HCT116 (cell line): ENCODE measurements around the gene CHD2. TPM values are rescaled to one million over a fixed set of nuclear protein-coding genes. Genes with fewer than 3 reads are reported as not detected.

ENCODE experiments used
- ATAC-seq: fragments of 200-7000 bp; cut with Tn5 transposase; 2 replicates; pipeline ENCODE4 v1.9.1; 2020; ENCODE audit warnings: mild to moderate bottlenecking, moderate library complexity
- BruUV-seq: library from RNA; stranded (reverse); fragments of 400-500 nt; replicated peaks from 2 replicates; lab custom pipeline; 2021; lab: Mats Ljungman, UMichigan
- CTCF ChIA-PET: fragments of 300-600 bp; sonication (Branson Sonifier 250); formaldehyde crosslinking; loops from one replicate; lab custom pipeline; 2021; ENCODE audit warnings: antibody characterized with exemption; lab: Charles Lee
- POLR2A ChIA-PET: fragments of 300-600, 350-600 bp; sonication (Branson Sonifier 250); formaldehyde crosslinking; loops from one replicate; lab custom pipeline; 2021; ENCODE audit warnings: antibody characterized with exemption; lab: Charles Lee
- RAD21 ChIA-PET, 2 experiments: fragments of 300-600 bp; sonication (Branson Sonifier 250); formaldehyde crosslinking; loops; one replicate each; lab custom pipeline; 2023; ENCODE audit warnings: low total read pairs in 2 of 2; ENCODE audit not compliant: uncharacterized antibody in 2 of 2, unreplicated experiment in 2 of 2, low non-redundant PET in 1 of 2; lab: Charles Lee
- DNase-seq: peaks from one replicate; pipeline ENCODE4 v3.0.0-alpha.2; 2010; ENCODE audit warnings: low read depth, low spot score
- H2AFZ ChIP-seq: fragments of 200-600 bp; shearing (Covaris generic), sonication (generic); 2 replicates; pipeline ENCODE4 v1.6.1; 2017; ENCODE audit warnings: low read depth, mixed run types, mixed read lengths, antibody characterized with exemption, low read length; ENCODE audit not compliant: poor library complexity, severe bottlenecking
- H3K27ac ChIP-seq: 2 replicates; pipeline ENCODE4 v1.5.1; 2012; ENCODE audit warnings: low read depth, low read length
- H3K27me3 ChIP-seq: fragments of 200-600 bp; sonication (generic); 2 replicates; pipeline ENCODE4 v1.6.1; 2016; ENCODE audit warnings: mixed run types, low read length, mixed read lengths; ENCODE audit not compliant: insufficient read depth
- H3K36me3 ChIP-seq, 2 experiments: fragments of 200-500 bp in 1 of 2; fragments of 200-600 bp in 1 of 2; sonication (Bioruptor generic) in 1 of 2; sonication (generic) in 1 of 2; 2 replicates each; pipeline versions ENCODE4 v1.5.1 to v1.6.1; 2014 to 2016; ENCODE audit warnings: low read length in 2 of 2, inconsistent platforms in 1 of 2, mixed read lengths in 1 of 2, mixed run types in 1 of 2; ENCODE audit not compliant: insufficient read depth in 2 of 2, control insufficient read depth in 1 of 2
- H3K4me1 ChIP-seq, 2 experiments: fragments of 200-600 bp in 1 of 2; sonication (generic) in 1 of 2; 2 replicates each; pipeline versions ENCODE4 v1.5.1 to v1.6.1; 2012 to 2017; ENCODE audit warnings: low read length in 2 of 2, inconsistent platforms in 1 of 2, mild to moderate bottlenecking in 1 of 2, mixed read lengths in 1 of 2, mixed run types in 1 of 2, moderate library complexity in 1 of 2; ENCODE audit not compliant: insufficient read depth in 2 of 2, control insufficient read depth in 1 of 2
- H3K4me2 ChIP-seq: fragments of 200-600 bp; sonication (generic); 2 replicates; pipeline ENCODE4 v1.6.1; 2017; ENCODE audit warnings: mixed run types, low read length, mixed read lengths
- H3K4me3 ChIP-seq, 2 experiments: fragments of 200-600 bp in 1 of 2; sonication (generic) in 1 of 2; replicated peaks in 1 of 2; 2 replicates each; pipeline ENCODE4 v1.5.1; 2011 to 2016; ENCODE audit warnings: low read length in 2 of 2, control low read depth in 1 of 2, low read depth in 1 of 2, mild to moderate bottlenecking in 1 of 2, mixed read lengths in 1 of 2, mixed run types in 1 of 2
- H3K79me2 ChIP-seq: fragments of 200-600 bp; sonication (generic); 2 replicates; pipeline ENCODE4 v1.6.1; 2017; ENCODE audit warnings: mild to moderate bottlenecking, mixed run types, low read length, moderate library complexity, mixed read lengths; ENCODE audit not compliant: insufficient read depth
- H3K9ac ChIP-seq: fragments of 200-600 bp; sonication (generic); 2 replicates; pipeline ENCODE4 v1.6.1; 2016; ENCODE audit warnings: low read length, mixed read lengths
- H3K9me2 ChIP-seq: fragments of 200-600 bp; sonication (generic), shearing (Covaris generic); 2 replicates; pipeline ENCODE4 v1.6.1; 2017; ENCODE audit warnings: mixed run types, mild to moderate bottlenecking, moderate library complexity; ENCODE audit not compliant: insufficient read depth
- H3K9me3 ChIP-seq, 2 experiments: fragments of 200-500 bp in 1 of 2; fragments of 200-600 bp in 1 of 2; sonication (Bioruptor generic) in 1 of 2; sonication (generic) in 1 of 2; 2 replicates each; pipeline ENCODE4 v1.6.1; 2014 to 2017; ENCODE audit warnings: low read length in 2 of 2, mixed read lengths in 2 of 2, inconsistent platforms in 1 of 2, low read depth in 1 of 2, mild to moderate bottlenecking in 1 of 2, mixed run types in 1 of 2, moderate library complexity in 1 of 2; ENCODE audit not compliant: control insufficient read depth in 1 of 2, insufficient read depth in 1 of 2
- H4K20me1 ChIP-seq: fragments of 200-600 bp; sonication (generic), shearing (Covaris generic); 2 replicates; pipeline ENCODE4 v1.6.1; 2017; ENCODE audit warnings: mixed run types, mild to moderate bottlenecking, moderate library complexity; ENCODE audit not compliant: insufficient read depth
- EZH2phosphoT487 ChIP-seq: fragments of 200-600 bp; IDR thresholded peaks from 2 replicates; pipeline ENCODE4 v1.6.1; 2018; ENCODE audit warnings: antibody characterized with exemption, borderline replicate concordance
- FOSL1 ChIP-seq: IDR thresholded peaks from 2 replicates; pipeline ENCODE4 v1.6.1; 2012; ENCODE audit warnings: low read depth
- JUND ChIP-seq: IDR thresholded peaks from 2 replicates; pipeline ENCODE4 v1.6.1; 2012
- POLR2A ChIP-seq: IDR thresholded peaks from 2 replicates; pipeline ENCODE4 v1.7.0; 2011; ENCODE audit warnings: borderline replicate concordance; ENCODE audit not compliant: insufficient read depth, insufficient read length; ENCODE audit errors: extremely low read depth
- POLR2AphosphoS5 ChIP-seq: IDR thresholded peaks from 2 replicates; pipeline ENCODE4 v1.6.1; 2011; ENCODE audit warnings: mild to moderate bottlenecking, low read depth, low read length, moderate library complexity
- SP1 ChIP-seq: IDR thresholded peaks from 2 replicates; pipeline ENCODE4 v1.6.1; 2012; ENCODE audit warnings: low read depth
- YY1 ChIP-seq: IDR thresholded peaks from 2 replicates; pipeline ENCODE4 v1.6.1; 2011; ENCODE audit warnings: low read length, low read depth, moderate library complexity, mild to moderate bottlenecking; ENCODE audit not compliant: insufficient replicate concordance; ENCODE audit errors: extremely low read depth
- ZFX ChIP-seq: fragments of 450-650 bp; IDR thresholded peaks from 2 replicates; pipeline ENCODE4 v1.6.1; 2017
- ZNF274 ChIP-seq: fragments of 200-500 bp; sonication (Bioruptor generic); IDR thresholded peaks from 2 replicates; pipeline ENCODE4 v1.6.1; 2014; ENCODE audit warnings: mild to moderate bottlenecking, low read depth, low read length, inconsistent platforms
- intact Hi-C: fragments of 100-400 bp; cut with micrococcal nuclease; formaldehyde crosslinking; loops from 2 replicates; pipeline ENCODE4 v1.10.0; 2022
- total RNA-seq: library from RNA; stranded (reverse); gene quantifications from one replicate; pipeline ENCODE4 v1.2.1, GENCODE V29; 2021; ENCODE audit not compliant: unreplicated experiment
- TF ChIP-seq, protein P1 (sequence below): IDR thresholded peaks from 2 replicates; pipeline ENCODE4 v1.6.1; 2012
- TF ChIP-seq, protein P2 (sequence below): IDR thresholded peaks from 2 replicates; pipeline ENCODE4 v1.6.1; 2012; ENCODE audit warnings: low read depth

Gene CHD2
- total RNA-seq, 1 experiment from 2014 or later = 116 TPM

DNA sequence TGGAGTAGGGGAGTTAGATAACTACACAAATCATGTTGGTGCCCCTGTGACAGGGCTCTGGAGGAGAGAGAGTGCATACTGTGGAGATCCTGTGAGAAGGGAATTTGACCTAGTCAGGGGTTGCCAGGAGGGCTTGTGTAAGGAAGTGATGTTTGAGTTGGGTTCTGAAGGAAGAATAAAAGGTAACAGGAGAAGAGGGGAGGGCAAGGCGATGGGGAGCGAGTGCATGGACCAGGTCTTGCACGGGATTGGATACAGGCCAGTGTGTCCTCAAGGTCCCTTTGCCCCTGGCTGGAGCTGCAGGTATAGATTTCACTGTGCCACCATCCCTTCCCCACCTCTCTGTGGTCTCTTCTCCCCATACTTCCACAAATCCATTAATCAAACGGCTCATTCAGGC lies 105.0 kb downstream of the CHD2 start (continued):
- no peak for TF ChIP-seq JUND
- TF ChIP-seq, protein P1, sequence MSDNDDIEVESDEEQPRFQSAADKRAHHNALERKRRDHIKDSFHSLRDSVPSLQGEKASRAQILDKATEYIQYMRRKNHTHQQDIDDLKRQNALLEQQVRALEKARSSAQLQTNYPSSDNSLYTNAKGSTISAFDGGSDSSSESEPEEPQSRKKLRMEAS = no peak

DNA sequence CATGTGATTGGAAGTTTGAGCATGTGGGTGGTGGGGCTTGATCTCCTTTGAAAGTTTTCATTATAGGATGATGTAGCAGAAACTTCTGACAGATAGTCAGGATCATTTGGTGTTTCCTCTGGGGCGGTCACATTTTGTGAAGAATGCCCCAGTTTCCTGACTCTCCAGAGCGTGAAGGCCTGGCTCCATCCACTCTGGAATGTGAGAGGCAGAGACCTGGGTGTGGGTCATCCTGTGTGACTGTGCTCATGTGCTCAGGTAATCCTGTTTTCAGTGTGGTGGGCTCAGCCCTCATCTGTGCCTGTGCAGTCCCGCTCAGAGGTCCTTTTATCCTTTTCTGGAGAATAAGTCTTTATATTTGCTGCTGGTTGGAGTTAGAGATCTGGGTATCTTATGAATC lies 107.9 kb downstream of the CHD2 start:
- Histone ChIP-seq H3K36me3 (peaks cover 66 to 80% of the 10 kb centered on the region in 2 experiments), H2AFZ (no peak overlapping the region), H3K4me1 (no peaks in the 10 kb centered on the region), H3K9me2 (no peaks in the 10 kb centered on the region), H3K27me3 (no peaks in the 10 kb centered on the region), H3K27ac (no peak overlapping the region), H3K9me3 (no peaks in the 10 kb centered on the region), H3K4me3 (no peak overlapping the region), H3K4me2 (no peak overlapping the region), H3K79me2 (peaks cover 42% of the 10 kb centered on the region; the same call in 1 of the 2 replicates), H4K20me1 (no peaks in the 10 kb centered on the region), H3K9ac (no peak overlapping the region)
- intact Hi-C loops = no loop called here
- RAD21 ChIA-PET = no interaction called here
- POLR2A ChIA-PET = no interaction called here
- TF ChIP-seq ZNF274 = no peak
- TF ChIP-seq JUND = no peak
- no peak for TF ChIP-seq YY1
- no peak for TF ChIP-seq ZFX
- TF ChIP-seq FOSL1 = no peak
- TF ChIP-seq, protein P2, sequence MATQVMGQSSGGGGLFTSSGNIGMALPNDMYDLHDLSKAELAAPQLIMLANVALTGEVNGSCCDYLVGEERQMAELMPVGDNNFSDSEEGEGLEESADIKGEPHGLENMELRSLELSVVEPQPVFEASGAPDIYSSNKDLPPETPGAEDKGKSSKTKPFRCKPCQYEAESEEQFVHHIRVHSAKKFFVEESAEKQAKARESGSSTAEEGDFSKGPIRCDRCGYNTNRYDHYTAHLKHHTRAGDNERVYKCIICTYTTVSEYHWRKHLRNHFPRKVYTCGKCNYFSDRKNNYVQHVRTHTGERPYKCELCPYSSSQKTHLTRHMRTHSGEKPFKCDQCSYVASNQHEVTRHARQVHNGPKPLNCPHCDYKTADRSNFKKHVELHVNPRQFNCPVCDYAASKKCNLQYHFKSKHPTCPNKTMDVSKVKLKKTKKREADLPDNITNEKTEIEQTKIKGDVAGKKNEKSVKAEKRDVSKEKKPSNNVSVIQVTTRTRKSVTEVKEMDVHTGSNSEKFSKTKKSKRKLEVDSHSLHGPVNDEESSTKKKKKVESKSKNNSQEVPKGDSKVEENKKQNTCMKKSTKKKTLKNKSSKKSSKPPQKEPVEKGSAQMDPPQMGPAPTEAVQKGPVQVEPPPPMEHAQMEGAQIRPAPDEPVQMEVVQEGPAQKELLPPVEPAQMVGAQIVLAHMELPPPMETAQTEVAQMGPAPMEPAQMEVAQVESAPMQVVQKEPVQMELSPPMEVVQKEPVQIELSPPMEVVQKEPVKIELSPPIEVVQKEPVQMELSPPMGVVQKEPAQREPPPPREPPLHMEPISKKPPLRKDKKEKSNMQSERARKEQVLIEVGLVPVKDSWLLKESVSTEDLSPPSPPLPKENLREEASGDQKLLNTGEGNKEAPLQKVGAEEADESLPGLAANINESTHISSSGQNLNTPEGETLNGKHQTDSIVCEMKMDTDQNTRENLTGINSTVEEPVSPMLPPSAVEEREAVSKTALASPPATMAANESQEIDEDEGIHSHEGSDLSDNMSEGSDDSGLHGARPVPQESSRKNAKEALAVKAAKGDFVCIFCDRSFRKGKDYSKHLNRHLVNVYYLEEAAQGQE = no peak
- no peak for TF ChIP-seq SP1
- TF ChIP-seq EZH2phosphoT487 = no peak
- TF ChIP-seq POLR2A = no peak
- TF ChIP-seq POLR2AphosphoS5 = no peak
- CTCF ChIA-PET = no interaction called here
- no peak for ATAC-seq
- no peak for DNase-seq
- no TSS peak for BruUV-seq
